Measurements from ENCODE around the gene KMT2E.
"Not testable (repeated sequence)": the region's sequence is repeated elsewhere in the genome, so short reads cannot be mapped to it uniquely, and the experiment has no call there.

Gene KMT2E

DNA sequence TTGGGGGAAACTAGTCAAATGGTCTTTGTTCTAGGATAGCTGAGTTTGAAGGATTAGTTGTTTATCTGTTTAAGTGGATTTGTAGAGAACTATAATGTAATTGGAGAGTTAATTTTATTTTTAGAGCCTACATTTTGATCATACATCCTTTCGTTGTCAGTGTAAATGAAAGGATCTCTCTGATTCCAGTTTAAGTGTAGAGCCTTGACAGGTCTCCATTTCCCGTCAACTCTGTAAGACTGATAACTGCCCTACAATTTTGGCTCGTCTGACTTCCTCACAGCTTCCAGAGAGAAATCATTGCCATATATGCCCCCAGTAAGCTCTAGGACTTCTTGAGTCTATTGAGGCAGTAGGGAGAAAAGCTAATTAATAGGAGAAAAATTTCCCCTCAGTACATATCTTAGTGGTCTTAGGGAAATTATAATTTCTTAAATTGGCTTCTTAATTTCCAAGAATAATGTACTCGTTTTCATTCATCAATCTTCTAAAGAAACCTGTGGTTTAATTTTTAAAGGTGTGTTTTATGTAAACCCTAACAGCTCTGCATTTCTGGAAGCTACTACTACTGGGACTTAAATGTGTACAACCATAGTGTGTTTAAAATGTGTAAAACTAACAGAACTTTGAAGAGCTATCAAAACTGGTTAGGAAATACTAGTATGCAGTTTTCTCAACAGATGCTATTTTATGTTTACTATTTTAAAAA is 3.8 kb downstream of the KMT2E start:
- peak overlapping the region; percentile 83 to 99 for H3K4me3 ChIP-seq (ENCODE audit: low read length in 2 of 2)
- H3K27me3 ChIP-seq (ENCODE audit: control insufficient read depth in 1 of 2, insufficient read depth in 2 of 2, low read length in 2 of 2) = no peaks in the 10 kb centered on the region
- no peaks in the 10 kb centered on the region for H3K36me3 ChIP-seq (ENCODE audit: control insufficient read depth in 2 of 2, insufficient read depth in 2 of 2, low read length in 2 of 2)
- peak overlapping the region in 1 of 2 donors; percentile 60 for H3K9ac ChIP-seq (ENCODE audit: low read length in 2 of 2)
- H3K4me1 ChIP-seq (ENCODE audit: control insufficient read depth, insufficient read depth, low read length) = peaks cover 7% of the 10 kb centered on the region
- no peak overlapping the region for H3K27ac ChIP-seq (ENCODE audit: low read length)
- H3K9me3 ChIP-seq (ENCODE audit: control insufficient read depth in 2 of 2, low read length in 2 of 2) = no peaks in the 10 kb centered on the region

DNA sequence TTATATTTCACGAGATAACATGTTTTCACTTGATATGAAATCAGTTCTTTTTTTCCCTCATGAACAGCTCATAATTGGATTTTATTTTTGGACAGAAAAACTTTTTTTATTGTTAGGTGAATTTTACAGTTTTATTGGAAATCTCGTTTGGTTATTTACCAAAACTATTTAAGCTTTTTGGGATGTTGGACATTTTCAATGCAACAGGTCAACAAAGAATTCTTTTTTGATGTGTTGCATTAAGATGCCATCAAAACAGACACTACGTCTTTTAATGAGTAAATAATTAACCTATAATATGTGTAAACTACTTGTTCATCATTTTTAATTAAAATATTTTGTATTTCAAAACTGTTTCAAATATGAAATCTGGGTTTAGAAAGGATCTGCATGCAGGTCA is 5.3 kb downstream of the KMT2E start:
- Histone ChIP-seq H3K9ac (ENCODE audit: low read length in 2 of 2) (no peak overlapping the region), H3K36me3 (ENCODE audit: control insufficient read depth in 2 of 2, insufficient read depth in 2 of 2, low read length in 2 of 2) (no peaks in the 10 kb centered on the region)

DNA sequence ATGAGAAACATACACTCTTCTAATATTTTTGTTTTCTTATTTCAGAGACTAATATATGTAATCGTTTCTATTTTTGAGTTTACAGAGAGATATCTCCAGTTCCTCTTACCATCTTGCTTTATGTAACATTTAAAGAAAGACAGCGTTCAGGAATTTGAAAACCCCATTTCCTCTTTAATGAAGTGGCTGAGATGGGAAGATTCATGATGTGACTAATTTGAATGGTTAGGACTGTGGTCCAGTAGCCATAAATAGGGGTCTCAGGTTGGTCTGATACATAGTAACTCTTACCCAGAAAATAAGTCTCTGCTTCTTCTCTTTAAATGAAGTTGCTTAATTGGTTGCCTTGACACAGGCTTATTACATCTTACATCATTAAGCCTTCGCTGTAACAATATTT is 6.9 kb downstream of the KMT2E start:
- Histone ChIP-seq H3K36me3 (ENCODE audit: control insufficient read depth in 2 of 2, insufficient read depth in 2 of 2, low read length in 2 of 2) (no peaks in the 10 kb centered on the region), H3K9me3 (ENCODE audit: control insufficient read depth in 2 of 2, low read length in 2 of 2) (no peaks in the 10 kb centered on the region), H3K27ac (ENCODE audit: low read length) (no peak overlapping the region), H3K9ac (ENCODE audit: low read length in 2 of 2) (no peak overlapping the region), H3K27me3 (ENCODE audit: control insufficient read depth in 1 of 2, insufficient read depth in 2 of 2, low read length in 2 of 2) (no peaks in the 10 kb centered on the region), H3K4me3 (ENCODE audit: low read length in 2 of 2) (no peak overlapping the region), H3K4me1 (ENCODE audit: control insufficient read depth, insufficient read depth, low read length) (peaks cover 5% of the 10 kb centered on the region)

More for the DNA sequence above, 5.3 kb downstream of the KMT2E start:
- Histone ChIP-seq H3K27me3 (ENCODE audit: control insufficient read depth in 1 of 2, insufficient read depth in 2 of 2, low read length in 2 of 2) (no peaks in the 10 kb centered on the region), H3K4me3 (ENCODE audit: low read length in 2 of 2) (no peak overlapping the region), H3K4me1 (ENCODE audit: control insufficient read depth, insufficient read depth, low read length) (peaks cover 5% of the 10 kb centered on the region), H3K27ac (ENCODE audit: low read length) (no peak overlapping the region), H3K9me3 (ENCODE audit: control insufficient read depth in 2 of 2, low read length in 2 of 2) (no peaks in the 10 kb centered on the region)

DNA sequence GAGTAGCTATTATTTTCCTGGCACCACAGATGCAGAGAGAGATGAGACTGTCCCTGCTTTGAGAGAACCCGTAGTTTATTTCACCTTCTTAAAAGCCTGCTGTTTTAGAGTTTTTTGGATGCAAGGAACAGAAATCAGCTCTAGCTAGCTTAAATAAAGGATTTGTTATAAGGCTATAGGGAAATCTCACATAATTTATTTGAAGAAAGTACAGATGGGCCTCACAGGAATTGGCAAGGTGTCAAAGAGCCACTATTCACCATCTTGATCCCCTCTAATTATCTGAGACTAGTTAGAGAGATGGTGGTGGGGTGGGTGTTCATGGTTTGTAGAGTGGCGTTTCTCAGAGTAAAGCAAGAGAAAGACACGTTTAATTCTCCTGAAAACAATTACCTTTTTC is 7.3 kb downstream of the KMT2E start:
- Histone ChIP-seq H3K27ac (ENCODE audit: low read length) (no peak overlapping the region), H3K4me1 (ENCODE audit: control insufficient read depth, insufficient read depth, low read length) (peaks cover 5% of the 10 kb centered on the region), H3K9me3 (ENCODE audit: control insufficient read depth in 2 of 2, low read length in 2 of 2) (no peaks in the 10 kb centered on the region), H3K27me3 (ENCODE audit: control insufficient read depth in 1 of 2, insufficient read depth in 2 of 2, low read length in 2 of 2) (no peaks in the 10 kb centered on the region), H3K36me3 (ENCODE audit: control insufficient read depth in 2 of 2, insufficient read depth in 2 of 2, low read length in 2 of 2) (no peaks in the 10 kb centered on the region), H3K9ac (ENCODE audit: low read length in 2 of 2) (no peak overlapping the region), H3K4me3 (ENCODE audit: low read length in 2 of 2) (no peak overlapping the region)

DNA sequence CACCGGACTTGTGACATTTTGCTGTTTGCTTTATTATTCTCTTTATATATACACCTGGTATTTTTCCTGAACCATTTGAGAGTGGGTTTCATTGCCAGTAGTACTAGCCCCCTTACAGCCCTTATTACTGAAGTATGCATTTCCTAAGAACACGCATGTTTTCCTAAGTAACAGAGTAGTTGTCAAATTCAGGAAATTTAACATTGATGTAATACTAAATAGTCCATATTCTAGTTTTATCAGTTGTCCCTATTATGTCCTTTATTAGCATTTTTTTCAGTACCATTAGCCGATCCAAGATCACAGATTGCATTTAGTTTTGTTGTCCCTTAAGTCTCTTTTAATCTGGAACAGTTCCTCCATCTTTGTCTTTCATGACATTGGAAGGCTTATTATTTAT is 8.0 kb downstream of the KMT2E start:
- Histone ChIP-seq H3K4me1 (ENCODE audit: control insufficient read depth, insufficient read depth, low read length) (peaks cover 5% of the 10 kb centered on the region), H3K4me3 (ENCODE audit: low read length in 2 of 2) (no peak overlapping the region), H3K9me3 (ENCODE audit: control insufficient read depth in 2 of 2, low read length in 2 of 2) (no peaks in the 10 kb centered on the region), H3K27ac (ENCODE audit: low read length) (no peak overlapping the region), H3K9ac (ENCODE audit: low read length in 2 of 2) (no peak overlapping the region), H3K27me3 (ENCODE audit: control insufficient read depth in 1 of 2, insufficient read depth in 2 of 2, low read length in 2 of 2) (no peaks in the 10 kb centered on the region), H3K36me3 (ENCODE audit: control insufficient read depth in 2 of 2, insufficient read depth in 2 of 2, low read length in 2 of 2) (no peaks in the 10 kb centered on the region)

DNA sequence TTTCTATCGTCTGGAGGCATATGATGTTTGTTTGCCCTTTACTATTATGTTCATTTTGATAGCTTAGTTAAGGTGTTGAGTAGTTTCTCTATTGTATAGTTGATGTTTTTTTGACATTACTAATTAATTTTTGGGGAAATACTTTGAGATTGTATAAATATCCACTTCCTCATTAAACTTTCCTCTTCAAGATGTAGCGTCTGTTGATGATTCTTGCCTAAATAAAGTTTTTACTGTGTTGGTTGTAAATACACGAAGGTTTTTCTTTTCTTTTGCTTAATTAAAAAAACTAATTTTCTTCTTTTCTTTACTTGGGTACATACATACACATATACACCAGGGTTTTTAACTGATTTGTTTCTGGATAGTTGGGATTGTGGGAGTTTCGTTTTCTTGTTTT is 8.5 kb downstream of the KMT2E start:
- Histone ChIP-seq H3K36me3 (ENCODE audit: control insufficient read depth in 2 of 2, insufficient read depth in 2 of 2, low read length in 2 of 2) (no peaks in the 10 kb centered on the region), H3K27me3 (ENCODE audit: control insufficient read depth in 1 of 2, insufficient read depth in 2 of 2, low read length in 2 of 2) (no peaks in the 10 kb centered on the region), H3K4me3 (ENCODE audit: low read length in 2 of 2) (no peak overlapping the region), H3K9me3 (ENCODE audit: control insufficient read depth in 2 of 2, low read length in 2 of 2) (no peaks in the 10 kb centered on the region), H3K9ac (ENCODE audit: low read length in 2 of 2) (no peak overlapping the region), H3K27ac (ENCODE audit: low read length) (no peak overlapping the region), H3K4me1 (ENCODE audit: control insufficient read depth, insufficient read depth, low read length) (peaks cover 5% of the 10 kb centered on the region)

DNA sequence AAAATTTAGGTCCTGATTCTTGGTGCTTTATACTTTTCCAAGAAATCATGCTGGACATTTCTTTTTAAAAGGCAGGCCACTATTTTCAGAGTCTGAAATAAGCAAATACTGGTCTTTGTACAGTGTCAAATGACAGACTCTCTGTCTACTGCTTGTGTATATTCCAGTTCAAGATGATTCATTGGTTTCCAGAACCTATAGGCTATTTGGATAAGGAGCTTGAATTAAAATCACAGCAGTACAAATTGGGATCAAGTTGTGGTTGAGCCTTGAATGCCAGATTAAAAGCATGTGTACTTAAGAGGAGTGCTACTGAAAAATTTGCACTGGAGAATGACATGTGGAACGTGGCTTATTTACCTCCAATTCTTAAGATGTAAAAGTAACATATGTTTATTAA is 10.7 kb downstream of the KMT2E start:
- H3K36me3 ChIP-seq (ENCODE audit: control insufficient read depth in 2 of 2, insufficient read depth in 2 of 2, low read length in 2 of 2) = no peaks in the 10 kb centered on the region
- no peaks in the 10 kb centered on the region for H3K27me3 ChIP-seq (ENCODE audit: control insufficient read depth in 1 of 2, insufficient read depth in 2 of 2, low read length in 2 of 2)
- no peak overlapping the region for H3K4me3 ChIP-seq (ENCODE audit: low read length in 2 of 2)
- peaks cover 2% of the 10 kb centered on the region for H3K4me1 ChIP-seq (ENCODE audit: control insufficient read depth, insufficient read depth, low read length)
- H3K9me3 ChIP-seq (ENCODE audit: control insufficient read depth in 2 of 2, low read length in 2 of 2) = no peaks in the 10 kb centered on the region
- no peak overlapping the region for H3K9ac ChIP-seq (ENCODE audit: low read length in 2 of 2)
- no peak overlapping the region for H3K27ac ChIP-seq (ENCODE audit: low read length)

DNA sequence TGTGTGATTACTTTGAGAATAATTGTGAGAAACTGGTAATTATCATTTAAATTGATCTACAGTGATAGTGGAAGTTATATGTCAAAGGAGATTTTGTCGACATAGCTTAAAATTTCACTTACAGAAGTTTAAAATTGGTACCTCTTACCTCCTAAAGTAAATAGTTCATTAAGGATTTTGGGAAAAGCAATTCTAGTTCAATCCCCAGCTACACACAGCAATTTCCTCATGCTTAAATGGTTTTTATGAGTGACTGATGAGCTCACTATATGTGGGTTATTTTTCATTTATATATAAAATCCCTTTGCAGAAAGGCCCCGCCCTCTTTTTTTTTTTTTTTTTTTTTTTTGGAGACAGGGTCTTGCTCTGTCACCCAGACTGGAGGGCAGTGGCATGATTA is 12.7 kb downstream of the KMT2E start:
- H3K4me3 ChIP-seq (ENCODE audit: low read length in 2 of 2) = no peak overlapping the region
- H3K27me3 ChIP-seq (ENCODE audit: control insufficient read depth in 1 of 2, insufficient read depth in 2 of 2, low read length in 2 of 2) = no peaks in the 10 kb centered on the region
- H3K9ac ChIP-seq (ENCODE audit: low read length in 2 of 2) = no peak overlapping the region
- H3K9me3 ChIP-seq (ENCODE audit: control insufficient read depth in 2 of 2, low read length in 2 of 2) = no peaks in the 10 kb centered on the region
- no peak overlapping the region for H3K27ac ChIP-seq (ENCODE audit: low read length)
- no peaks in the 10 kb centered on the region for H3K4me1 ChIP-seq (ENCODE audit: control insufficient read depth, insufficient read depth, low read length)
- H3K36me3 ChIP-seq (ENCODE audit: control insufficient read depth in 2 of 2, insufficient read depth in 2 of 2, low read length in 2 of 2) = no peaks in the 10 kb centered on the region

DNA sequence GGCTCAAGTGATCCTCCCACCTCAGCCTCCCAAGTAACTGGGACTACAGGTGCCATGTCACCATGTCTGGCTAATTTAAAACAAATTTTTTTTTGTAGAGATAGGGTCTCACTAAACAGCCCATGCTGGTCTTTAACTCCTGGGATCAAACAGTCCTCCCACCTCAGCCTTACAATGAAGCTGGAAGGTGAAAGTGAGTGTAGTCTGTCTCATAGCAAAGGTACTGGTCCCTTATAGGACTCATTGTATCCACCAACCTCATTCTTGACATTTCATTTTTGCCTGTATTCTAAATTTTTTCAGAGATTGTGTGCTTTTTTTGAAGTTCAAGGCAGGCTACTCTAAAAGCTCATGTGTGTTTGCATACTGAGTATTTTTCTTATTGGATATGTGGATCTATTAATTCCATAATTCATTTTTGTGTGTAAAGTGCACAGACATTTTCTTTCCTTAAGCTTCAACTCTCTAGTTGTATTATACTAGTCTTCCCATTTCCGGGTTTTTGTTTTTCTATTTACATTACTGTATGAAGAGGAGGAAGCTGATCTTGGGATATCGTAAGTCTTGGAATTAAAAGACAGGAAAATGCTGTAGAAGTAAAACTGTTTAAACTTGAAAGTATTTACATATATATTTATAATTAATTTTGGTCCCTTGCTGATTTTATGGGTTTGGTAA is 13.3 kb downstream of the KMT2E start:
- H3K4me1 ChIP-seq (ENCODE audit: control insufficient read depth, insufficient read depth, low read length) = no peaks in the 10 kb centered on the region
- no peaks in the 10 kb centered on the region for H3K36me3 ChIP-seq (ENCODE audit: control insufficient read depth in 2 of 2, insufficient read depth in 2 of 2, low read length in 2 of 2)
- no peak overlapping the region for H3K4me3 ChIP-seq (ENCODE audit: low read length in 2 of 2)
- no peak overlapping the region for H3K9ac ChIP-seq (ENCODE audit: low read length in 2 of 2)
- H3K9me3 ChIP-seq (ENCODE audit: control insufficient read depth in 2 of 2, low read length in 2 of 2) = no peaks in the 10 kb centered on the region
- no peak overlapping the region for H3K27ac ChIP-seq (ENCODE audit: low read length)
- no peaks in the 10 kb centered on the region for H3K27me3 ChIP-seq (ENCODE audit: control insufficient read depth in 1 of 2, insufficient read depth in 2 of 2, low read length in 2 of 2)

DNA sequence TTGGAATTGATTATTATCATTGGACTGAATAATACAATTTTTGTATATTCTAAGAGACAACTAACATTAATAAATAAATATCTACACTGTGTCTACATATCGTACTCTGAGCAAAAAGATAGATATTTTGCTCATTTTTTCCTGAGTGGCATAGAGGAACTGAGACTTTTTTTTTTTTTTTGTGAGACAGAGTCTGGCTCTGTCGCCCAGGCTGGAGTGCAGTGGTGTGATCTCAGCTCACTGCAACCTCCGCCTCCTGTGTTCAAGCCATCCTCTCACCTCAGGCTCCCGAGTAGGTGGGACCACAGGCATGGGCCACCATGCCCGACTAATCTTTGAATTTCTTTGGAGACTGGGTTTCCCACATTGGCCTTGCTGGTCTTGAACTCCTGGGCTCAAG is 14.0 kb downstream of the KMT2E start:
- no peaks in the 10 kb centered on the region for H3K4me1 ChIP-seq (ENCODE audit: control insufficient read depth, insufficient read depth, low read length)
- H3K4me3 ChIP-seq (ENCODE audit: low read length in 2 of 2) = no peak overlapping the region
- H3K27ac ChIP-seq (ENCODE audit: low read length) = no peak overlapping the region
- no peaks in the 10 kb centered on the region for H3K9me3 ChIP-seq (ENCODE audit: control insufficient read depth in 2 of 2, low read length in 2 of 2)
- H3K36me3 ChIP-seq (ENCODE audit: control insufficient read depth in 2 of 2, insufficient read depth in 2 of 2, low read length in 2 of 2) = no peaks in the 10 kb centered on the region
- H3K9ac ChIP-seq (ENCODE audit: low read length in 2 of 2) = no peak overlapping the region
- no peaks in the 10 kb centered on the region for H3K27me3 ChIP-seq (ENCODE audit: control insufficient read depth in 1 of 2, insufficient read depth in 2 of 2, low read length in 2 of 2)

DNA sequence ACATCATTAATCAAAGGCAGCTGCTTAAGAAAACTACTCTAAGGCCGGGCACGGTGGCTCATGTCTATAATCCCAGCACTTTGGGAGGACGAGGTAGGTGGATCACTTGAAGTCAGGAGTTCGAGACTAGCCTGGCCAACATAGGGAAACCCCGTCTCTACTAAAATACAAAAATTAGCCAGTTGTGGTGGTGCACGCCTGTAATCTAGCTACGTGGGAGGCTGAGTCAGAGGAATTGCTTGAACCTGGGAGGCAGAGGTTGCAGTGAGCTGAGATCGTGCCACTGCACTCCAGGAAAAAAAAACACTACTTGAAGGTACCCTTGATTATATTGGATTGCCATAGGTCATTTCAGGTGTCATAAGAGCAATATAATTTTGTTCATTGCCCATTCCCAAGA is 14.9 kb downstream of the KMT2E start:
- H3K4me3 ChIP-seq (ENCODE audit: low read length in 2 of 2); H3K9ac ChIP-seq (ENCODE audit: low read length in 2 of 2); H3K27ac ChIP-seq (ENCODE audit: low read length); H3K9me3 ChIP-seq (ENCODE audit: control insufficient read depth in 2 of 2, low read length in 2 of 2); H3K27me3 ChIP-seq (ENCODE audit: control insufficient read depth in 1 of 2, insufficient read depth in 2 of 2, low read length in 2 of 2); H3K4me1 ChIP-seq (ENCODE audit: control insufficient read depth, insufficient read depth, low read length); H3K36me3 ChIP-seq (ENCODE audit: control insufficient read depth in 2 of 2, insufficient read depth in 2 of 2, low read length in 2 of 2): not testable (repeated sequence)

Measured in stomach smooth muscle (tissue), 2 donors.